HepG2 (cell line): ENCODE data around the gene CCDC74B. TPM values are rescaled to one million over a fixed set of nuclear protein-coding genes. Genes with fewer than 3 reads are reported as not detected.

Experiments
- AHR ChIP-seq: IDR thresholded peaks from 2 replicates; pipeline ENCODE4 v1.6.1; 2018; ENCODE audit warnings: missing genetic modification reagents, missing compliant biosample characterization
- CREB1 ChIP-seq, 2 experiments: fragments of 450-650 bp in 1 of 2; IDR thresholded peaks; 2 replicates each; pipeline ENCODE4 v1.6.1; 2016 to 2017; ENCODE audit warnings: control low read depth in 1 of 2, mild to moderate bottlenecking in 1 of 2, missing compliant biosample characterization in 1 of 2, missing genetic modification characterization in 1 of 2
- DMAP1 ChIP-seq: IDR thresholded peaks from 2 replicates; pipeline ENCODE4 v1.6.1; 2016
- HES4 ChIP-seq: sonication (generic); formaldehyde crosslinking; IDR thresholded peaks from 2 replicates; pipeline ENCODE4 v1.9.0; 2021; ENCODE audit warnings: mild to moderate bottlenecking, missing genetic modification reagents, borderline replicate concordance
- HNRNPH1 ChIP-seq: fragments of 200-400 bp; formaldehyde crosslinking; optimal IDR thresholded peaks from 2 replicates; pipeline ENCODE3; 2017; ENCODE audit warnings: mild to moderate bottlenecking, low read depth, low read length
- HOXA5 ChIP-seq: sonication (generic); formaldehyde crosslinking; IDR thresholded peaks from 2 replicates; pipeline ENCODE4 v1.4.0; 2020; ENCODE audit warnings: missing genetic modification reagents
- HOXD1 ChIP-seq: sonication (generic); formaldehyde crosslinking; IDR thresholded peaks from 2 replicates; pipeline ENCODE4 v1.5.0; 2020; ENCODE audit warnings: missing genetic modification reagents
- KDM3A ChIP-seq: IDR thresholded peaks from 2 replicates; pipeline ENCODE4 v1.6.1; 2018; ENCODE audit warnings: low read depth, missing compliant biosample characterization
- KLF6 ChIP-seq: IDR thresholded peaks from 2 replicates; pipeline ENCODE4 v1.8.0; 2016; ENCODE audit warnings: missing biosample characterization, missing genetic modification reagents
- MEF2D ChIP-seq: sonication (generic); formaldehyde crosslinking; IDR thresholded peaks from 2 replicates; pipeline ENCODE4 v1.5.1; 2020; ENCODE audit warnings: mild to moderate bottlenecking, missing genetic modification reagents
- NAIF1 ChIP-seq: sonication (generic); formaldehyde crosslinking; IDR thresholded peaks from 2 replicates; pipeline ENCODE4 v1.5.0; 2020; ENCODE audit warnings: mild to moderate bottlenecking, missing genetic modification reagents, borderline replicate concordance
- SOX6 ChIP-seq, 2 experiments: fragments of 450-650 bp in 1 of 2; sonication (generic) in 1 of 2; formaldehyde crosslinking in 1 of 2; IDR thresholded peaks; 2 replicates each; pipeline versions ENCODE4 v1.4.0 to v1.6.1; 2017 to 2020; ENCODE audit warnings: antibody characterized with exemption in 1 of 2, mild to moderate bottlenecking in 1 of 2, missing genetic modification reagents in 1 of 2
- XBP1 ChIP-seq: sonication (generic); formaldehyde crosslinking; IDR thresholded peaks from 2 replicates; pipeline ENCODE4 v1.5.0; 2020; ENCODE audit warnings: missing genetic modification reagents
- ZFP90 ChIP-seq: sonication (generic); formaldehyde crosslinking; IDR thresholded peaks from 2 replicates; pipeline ENCODE4 v1.8.0; 2022; ENCODE audit warnings: missing genetic modification reagents, mild to moderate bottlenecking, inconsistent platforms, borderline replicate concordance
- ZNF138 ChIP-seq: sonication (generic); formaldehyde crosslinking; IDR thresholded peaks from 2 replicates; pipeline ENCODE4 v1.5.0; 2020; ENCODE audit warnings: mild to moderate bottlenecking, low read depth, missing genetic modification reagents
- ZNF331 ChIP-seq: sonication (generic); formaldehyde crosslinking; IDR thresholded peaks from 2 replicates; pipeline ENCODE4 v1.4.0; 2020; ENCODE audit warnings: missing genetic modification reagents
- ZNF335 ChIP-seq: sonication (generic); formaldehyde crosslinking; IDR thresholded peaks from 2 replicates; pipeline ENCODE4 v1.4.0; 2020; ENCODE audit warnings: missing genetic modification reagents
- ZNF629 ChIP-seq: sonication (generic); formaldehyde crosslinking; conservative IDR thresholded peaks from 2 replicates; pipeline ENCODE4 v1.5.0; 2020; ENCODE audit warnings: missing genetic modification reagents
- ZNF737 ChIP-seq: sonication (generic); formaldehyde crosslinking; IDR thresholded peaks from 2 replicates; pipeline ENCODE4 v1.5.0; 2020; ENCODE audit warnings: missing genetic modification reagents, mild to moderate bottlenecking, borderline replicate concordance
- ZNF772 ChIP-seq: sonication (generic); formaldehyde crosslinking; IDR thresholded peaks from 2 replicates; pipeline ENCODE4 v1.5.0; 2020; ENCODE audit warnings: mild to moderate bottlenecking, missing genetic modification reagents
- ZNF780A ChIP-seq: sonication (generic); formaldehyde crosslinking; IDR thresholded peaks from 2 replicates; pipeline ENCODE4 v1.8.0; 2022; ENCODE audit warnings: mild to moderate bottlenecking, missing genetic modification reagents, moderate library complexity
- ZNF792 ChIP-seq: IDR thresholded peaks from 2 replicates; pipeline ENCODE4 v1.6.1; 2016
- polyA plus RNA-seq, 8 experiments: library from polyadenylated mRNA; depleted of rRNA in 3 of 8; stranded (reverse) in 7 of 8; unstranded in 1 of 8; fragments of >200 nt; fragmentation: Illumina TruSeq in 4 of 8; extraction: Trizol in 4 of 8; gene quantifications; 2 replicates each; pipeline versions ENCODE4 v1.2.1 to v1.2.3, GENCODE V29; 2011 to 2016; ENCODE audit warnings: low read depth in 4 of 8, missing spikeins in 1 of 8, mixed read lengths in 1 of 8; ENCODE audit not compliant: insufficient read depth in 1 of 8
- total RNA-seq, 5 experiments: library from RNA; depleted of rRNA; stranded (reverse); fragments of >200 nt; fragmentation: Illumina TruSeq; extraction: Trizol; gene quantifications; 2 replicates each; pipeline ENCODE4 v1.2.3, GENCODE V29; 2016; ENCODE audit warnings: low read depth in 1 of 5
- TF ChIP-seq, protein P1 (sequence below): sonication (generic); formaldehyde crosslinking; IDR thresholded peaks from 2 replicates; pipeline ENCODE4 v1.4.0; 2020; ENCODE audit warnings: missing genetic modification reagents
- TF ChIP-seq, protein P2 (sequence below): sonication (generic); formaldehyde crosslinking; IDR thresholded peaks from 2 replicates; pipeline ENCODE4 v1.4.0; 2020; ENCODE audit warnings: mild to moderate bottlenecking, missing genetic modification reagents
- TF ChIP-seq, protein P3 (sequence below): sonication (generic); formaldehyde crosslinking; conservative IDR thresholded peaks from 2 replicates; pipeline ENCODE4 v1.4.0; 2020; ENCODE audit warnings: missing genetic modification reagents

The CCDC74B gene
- total and polyA plus RNA-seq, 2 of the 13 experiments (the other 11 are each of a cell fraction or from before 2014, with no cell fraction given), result 0.07 to 0.11 TPM

DNA sequence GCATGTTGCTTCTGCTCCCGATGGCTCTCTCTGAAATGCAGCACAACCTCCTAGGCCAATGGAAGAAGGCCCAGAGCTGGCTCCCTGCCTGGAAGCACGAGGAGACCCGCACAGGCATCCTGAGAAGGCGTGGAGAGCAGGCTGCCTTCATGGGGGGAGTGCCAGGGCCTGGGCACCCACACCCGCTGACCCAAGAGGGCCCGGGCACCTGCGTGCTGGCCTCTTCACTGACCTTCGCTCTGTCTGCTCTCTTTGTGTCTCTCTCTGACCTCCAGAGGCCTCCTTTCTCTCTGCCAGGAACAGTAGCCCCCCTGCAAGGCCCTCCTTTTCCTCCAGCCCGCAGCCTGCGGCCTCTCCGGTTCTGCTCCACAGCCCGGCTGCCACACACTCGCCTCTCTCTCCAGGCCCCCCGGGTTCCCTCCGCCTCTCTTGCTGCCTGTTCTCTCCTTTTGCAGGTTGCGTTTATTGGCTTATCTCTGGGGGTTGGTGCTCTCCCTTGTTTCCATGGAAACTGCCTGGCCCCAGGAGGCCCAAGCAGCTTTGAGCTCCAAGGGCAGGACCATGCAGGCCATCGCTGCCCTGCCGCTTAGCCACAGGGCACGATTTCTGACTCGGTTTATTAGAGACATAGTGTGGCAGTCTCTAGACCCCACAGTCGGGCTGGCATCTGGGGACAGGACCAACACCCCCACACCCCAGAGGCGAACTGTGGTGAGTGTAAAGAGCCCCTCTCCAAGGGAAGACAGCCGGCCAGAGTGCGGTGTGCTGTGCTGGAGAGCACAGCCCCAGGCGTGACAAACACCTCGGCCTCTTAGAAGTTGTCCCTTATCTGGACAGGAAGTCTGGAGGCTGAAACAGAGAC, 38.8 kb upstream of the CCDC74B start (continued):
- TF ChIP-seq, protein P1, sequence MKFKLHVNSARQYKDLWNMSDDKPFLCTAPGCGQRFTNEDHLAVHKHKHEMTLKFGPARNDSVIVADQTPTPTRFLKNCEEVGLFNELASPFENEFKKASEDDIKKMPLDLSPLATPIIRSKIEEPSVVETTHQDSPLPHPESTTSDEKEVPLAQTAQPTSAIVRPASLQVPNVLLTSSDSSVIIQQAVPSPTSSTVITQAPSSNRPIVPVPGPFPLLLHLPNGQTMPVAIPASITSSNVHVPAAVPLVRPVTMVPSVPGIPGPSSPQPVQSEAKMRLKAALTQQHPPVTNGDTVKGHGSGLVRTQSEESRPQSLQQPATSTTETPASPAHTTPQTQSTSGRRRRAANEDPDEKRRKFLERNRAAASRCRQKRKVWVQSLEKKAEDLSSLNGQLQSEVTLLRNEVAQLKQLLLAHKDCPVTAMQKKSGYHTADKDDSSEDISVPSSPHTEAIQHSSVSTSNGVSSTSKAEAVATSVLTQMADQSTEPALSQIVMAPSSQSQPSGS, result 0 out of 2 replicates have a peak, but pooled peaks have one; percentile 18
- TF ChIP-seq, protein P2, sequence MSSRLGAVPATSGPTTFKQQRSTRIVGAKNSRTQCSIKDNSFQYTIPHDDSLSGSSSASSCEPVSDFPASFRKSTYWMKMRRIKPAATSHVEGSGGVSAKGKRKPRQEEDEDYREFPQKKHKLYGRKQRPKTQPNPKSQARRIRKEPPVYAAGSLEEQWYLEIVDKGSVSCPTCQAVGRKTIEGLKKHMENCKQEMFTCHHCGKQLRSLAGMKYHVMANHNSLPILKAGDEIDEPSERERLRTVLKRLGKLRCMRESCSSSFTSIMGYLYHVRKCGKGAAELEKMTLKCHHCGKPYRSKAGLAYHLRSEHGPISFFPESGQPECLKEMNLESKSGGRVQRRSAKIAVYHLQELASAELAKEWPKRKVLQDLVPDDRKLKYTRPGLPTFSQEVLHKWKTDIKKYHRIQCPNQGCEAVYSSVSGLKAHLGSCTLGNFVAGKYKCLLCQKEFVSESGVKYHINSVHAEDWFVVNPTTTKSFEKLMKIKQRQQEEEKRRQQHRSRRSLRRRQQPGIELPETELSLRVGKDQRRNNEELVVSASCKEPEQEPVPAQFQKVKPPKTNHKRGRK (CRISPR knock-in tag), result no peak
- TF ChIP-seq NAIF1 (CRISPR knock-in tag), result no peak
- TF ChIP-seq ZNF138 (CRISPR knock-in tag), result no peak
- no peak for TF ChIP-seq ZNF737 (CRISPR knock-in tag)
- no peak for TF ChIP-seq HOXA5 (CRISPR knock-in tag)
- TF ChIP-seq KDM3A, result no peak
- TF ChIP-seq ZNF780A (CRISPR knock-in tag), result no peak
- no peak for TF ChIP-seq HOXD1
- no peak for TF ChIP-seq ZFP90
- no peak for TF ChIP-seq ZNF792 (CRISPR knock-in tag)
- TF ChIP-seq SOX6 (IDR thresholded peaks at IDR 0.05), result no peak
- no peak for TF ChIP-seq SOX6 (CRISPR knock-in tag; IDR thresholded peaks at IDR 0.05)
- TF ChIP-seq, protein P3, sequence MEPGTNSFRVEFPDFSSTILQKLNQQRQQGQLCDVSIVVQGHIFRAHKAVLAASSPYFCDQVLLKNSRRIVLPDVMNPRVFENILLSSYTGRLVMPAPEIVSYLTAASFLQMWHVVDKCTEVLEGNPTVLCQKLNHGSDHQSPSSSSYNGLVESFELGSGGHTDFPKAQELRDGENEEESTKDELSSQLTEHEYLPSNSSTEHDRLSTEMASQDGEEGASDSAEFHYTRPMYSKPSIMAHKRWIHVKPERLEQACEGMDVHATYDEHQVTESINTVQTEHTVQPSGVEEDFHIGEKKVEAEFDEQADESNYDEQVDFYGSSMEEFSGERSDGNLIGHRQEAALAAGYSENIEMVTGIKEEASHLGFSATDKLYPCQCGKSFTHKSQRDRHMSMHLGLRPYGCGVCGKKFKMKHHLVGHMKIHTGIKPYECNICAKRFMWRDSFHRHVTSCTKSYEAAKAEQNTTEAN (CRISPR knock-in tag), result no peak
- no peak for TF ChIP-seq ZNF772 (CRISPR knock-in tag)
- TF ChIP-seq HNRNPH1, result no peak
- no peak for TF ChIP-seq ZNF629
- no peak for TF ChIP-seq ZNF331
- TF ChIP-seq DMAP1 (CRISPR knock-in tag), result no peak
- peak; percentile 44; the same call in 1 of the 2 replicates for TF ChIP-seq MEF2D (CRISPR knock-in tag)
- no peak for TF ChIP-seq HES4 (CRISPR knock-in tag)
- no peak for TF ChIP-seq ZNF335
- TF ChIP-seq XBP1 (CRISPR knock-in tag), result no peak
- no peak for TF ChIP-seq CREB1 (IDR thresholded peaks at IDR 0.05)
- no peak for TF ChIP-seq CREB1 (CRISPR knock-in tag; IDR thresholded peaks at IDR 0.05)
- TF ChIP-seq AHR (CRISPR knock-in tag), result no peak
- TF ChIP-seq KLF6, result 0 out of 2 replicates have a peak, but pooled peaks have one; percentile 8
